Transverse colon (tissue), 4 donors: ENCODE results near the gene SMIM20.

ENCODE experiments used
- EP300 ChIP-seq: sonication (generic); formaldehyde crosslinking; IDR thresholded peaks from one replicate; pipeline ENCODE4 v1.6.1; 2017; ENCODE audit warnings: antibody characterized with exemption, low read depth
- POLR2A ChIP-seq: fragments of 450-650 bp; IDR thresholded peaks from one replicate; pipeline ENCODE4 v1.6.1; 2016; ENCODE audit warnings: antibody characterized with exemption, mild to moderate bottlenecking, moderate library complexity
- POLR2AphosphoS5 ChIP-seq, 3 donors: sonication (generic); formaldehyde crosslinking; IDR thresholded peaks; one replicate each; pipeline ENCODE4 v1.6.1; 2016; ENCODE audit warnings: antibody characterized with exemption in 3 of 3
- TF ChIP-seq, protein P1 (sequence below), 5 experiments: fragments of 200-600 bp in 3 of 5; fragments of 450-650 bp in 2 of 5; sonication (generic) in 3 of 5; IDR thresholded peaks; 1 replicate in 2 of 5; 2 replicates in 3 of 5; pipeline ENCODE4 v1.5.1; 2016 to 2017; ENCODE audit warnings: antibody characterized with exemption in 5 of 5, inconsistent platforms in 3 of 5, mild to moderate bottlenecking in 2 of 5, moderate library complexity in 1 of 5

DNA sequence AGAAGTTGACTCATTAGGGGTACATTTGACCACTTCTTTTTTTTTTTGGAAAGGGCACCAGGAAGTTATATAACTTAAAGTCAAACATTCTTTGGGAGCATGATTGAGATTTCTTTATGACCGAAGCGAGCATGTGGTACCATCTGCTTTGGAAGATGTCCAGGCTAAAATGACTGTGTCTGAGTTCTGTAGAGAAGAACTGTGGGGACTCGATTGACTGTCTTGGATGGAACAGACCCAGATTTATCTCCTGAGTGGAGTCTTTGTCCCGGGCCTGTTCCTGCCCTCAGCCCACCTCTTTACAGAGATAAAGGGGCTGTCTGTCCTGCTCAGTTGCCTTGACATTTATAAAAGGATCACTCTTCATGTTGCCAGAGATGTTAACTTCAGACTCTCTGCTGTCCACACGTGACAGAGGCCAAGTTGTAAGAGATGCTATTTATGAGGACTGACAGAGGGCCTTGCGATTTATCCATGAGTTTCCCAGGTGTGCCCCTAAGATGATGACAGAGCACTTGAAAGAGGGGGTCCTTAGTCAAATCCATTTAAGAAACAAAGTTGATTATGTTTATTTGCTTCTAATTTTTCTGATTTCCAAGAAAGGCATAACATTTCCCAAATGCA, 16.8 kb downstream of the SMIM20 start:
- TF ChIP-seq EP300 (no peak), POLR2A (no peak), POLR2AphosphoS5 (IDR thresholded peaks at IDR 0.05) (no peak)
- TF ChIP-seq, protein P1, sequence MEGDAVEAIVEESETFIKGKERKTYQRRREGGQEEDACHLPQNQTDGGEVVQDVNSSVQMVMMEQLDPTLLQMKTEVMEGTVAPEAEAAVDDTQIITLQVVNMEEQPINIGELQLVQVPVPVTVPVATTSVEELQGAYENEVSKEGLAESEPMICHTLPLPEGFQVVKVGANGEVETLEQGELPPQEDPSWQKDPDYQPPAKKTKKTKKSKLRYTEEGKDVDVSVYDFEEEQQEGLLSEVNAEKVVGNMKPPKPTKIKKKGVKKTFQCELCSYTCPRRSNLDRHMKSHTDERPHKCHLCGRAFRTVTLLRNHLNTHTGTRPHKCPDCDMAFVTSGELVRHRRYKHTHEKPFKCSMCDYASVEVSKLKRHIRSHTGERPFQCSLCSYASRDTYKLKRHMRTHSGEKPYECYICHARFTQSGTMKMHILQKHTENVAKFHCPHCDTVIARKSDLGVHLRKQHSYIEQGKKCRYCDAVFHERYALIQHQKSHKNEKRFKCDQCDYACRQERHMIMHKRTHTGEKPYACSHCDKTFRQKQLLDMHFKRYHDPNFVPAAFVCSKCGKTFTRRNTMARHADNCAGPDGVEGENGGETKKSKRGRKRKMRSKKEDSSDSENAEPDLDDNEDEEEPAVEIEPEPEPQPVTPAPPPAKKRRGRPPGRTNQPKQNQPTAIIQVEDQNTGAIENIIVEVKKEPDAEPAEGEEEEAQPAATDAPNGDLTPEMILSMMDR (IDR thresholded peaks at IDR 0.05): no peak
